WTC11 (cell line): ENCODE data around the gene ATP6V1C2. TPM values are rescaled to one million over a fixed set of nuclear protein-coding genes. Genes with fewer than 3 reads are reported as not detected.

Experiments
- ATAC-seq: fragments of 200-7000 bp; cut with Tn5 transposase; 2 replicates; pipeline ENCODE4 v1.10.0; 2021; ENCODE audit warnings: mild to moderate bottlenecking, moderate library complexity
- CTCF ChIA-PET: fragments of 300-600 bp; sonication (Branson Sonifier 250); formaldehyde crosslinking; loops from one replicate; lab custom pipeline; 2021; ENCODE audit warnings: antibody characterized with exemption; lab: Charles Lee
- POLR2A ChIA-PET: fragments of 350-600 bp; sonication (Branson Sonifier 250); formaldehyde crosslinking; loops from one replicate; lab custom pipeline; 2021; ENCODE audit warnings: antibody characterized with exemption; lab: Charles Lee
- DNase-seq: peaks from one replicate; pipeline ENCODE4 v3.0.0; 2021; ENCODE audit warnings: low spot score
- H3K27ac Mint-ChIP-seq: 2 replicates; pipeline ENCODE4 v1.8.0; 2021; ENCODE audit warnings: mixed read lengths
- H3K27me3 Mint-ChIP-seq: 2 replicates; pipeline ENCODE4 v1.8.0; 2021; ENCODE audit warnings: low read depth, mild to moderate bottlenecking, moderate library complexity, mixed read lengths
- H3K36me3 Mint-ChIP-seq: 2 replicates; pipeline ENCODE4 v1.8.0; 2021; ENCODE audit warnings: mixed read lengths
- H3K4me1 Mint-ChIP-seq: 2 replicates; pipeline ENCODE4 v1.8.0; 2022; ENCODE audit warnings: mixed read lengths
- H3K4me3 Mint-ChIP-seq: 2 replicates; pipeline ENCODE4 v1.8.0; 2021; ENCODE audit warnings: mild to moderate bottlenecking, moderate library complexity, mixed read lengths
- H3K9me3 Mint-ChIP-seq: 2 replicates; pipeline ENCODE4 v1.8.0; 2021; ENCODE audit warnings: mixed read lengths
- CREM ChIP-seq: sonication (generic); formaldehyde crosslinking; IDR thresholded peaks from 2 replicates; pipeline ENCODE4 v1.8.1; 2022; ENCODE audit warnings: mild to moderate bottlenecking, missing genetic modification reagents, moderate library complexity
- GRHL2 ChIP-seq: fragments of 250-450 bp; sonication (Bioruptor Pico); IDR thresholded peaks from 2 replicates; pipeline ENCODE4 v1.8.0; 2022; ENCODE audit warnings: mild to moderate bottlenecking, moderate library complexity; ENCODE audit not compliant: insufficient replicate concordance, severe bottlenecking
- JUN ChIP-seq: sonication (generic); formaldehyde crosslinking; IDR thresholded peaks from 2 replicates; pipeline ENCODE4 v1.8.0; 2023; ENCODE audit warnings: mild to moderate bottlenecking, missing genetic modification reagents
- MYBL2 ChIP-seq: sonication (generic); formaldehyde crosslinking; IDR thresholded peaks from 2 replicates; pipeline ENCODE4 v1.8.1; 2023; ENCODE audit warnings: mild to moderate bottlenecking, moderate library complexity, missing genetic modification reagents
- NR1H2 ChIP-seq: sonication (generic); formaldehyde crosslinking; IDR thresholded peaks from 2 replicates; pipeline ENCODE4 v1.9.0; 2021; ENCODE audit warnings: mild to moderate bottlenecking, moderate library complexity, missing genetic modification reagents
- SMAD3 ChIP-seq: sonication (generic); formaldehyde crosslinking; IDR thresholded peaks from 2 replicates; pipeline ENCODE4 v1.8.0; 2022; ENCODE audit warnings: missing genetic modification reagents, mild to moderate bottlenecking, borderline replicate concordance
- SMAD4 ChIP-seq: sonication (generic); formaldehyde crosslinking; IDR thresholded peaks from 2 replicates; pipeline ENCODE4 v1.8.0; 2022; ENCODE audit warnings: mild to moderate bottlenecking, missing genetic modification reagents
- SP1 ChIP-seq: sonication (generic); formaldehyde crosslinking; conservative IDR thresholded peaks from 2 replicates; pipeline ENCODE4 v1.8.1; 2022; ENCODE audit warnings: missing genetic modification reagents
- ZNF232 ChIP-seq: sonication (generic); formaldehyde crosslinking; IDR thresholded peaks from 2 replicates; pipeline ENCODE4 v1.8.0; 2022; ENCODE audit warnings: mild to moderate bottlenecking, missing genetic modification reagents
- total RNA-seq: library from RNA; stranded (reverse); gene quantifications from 3 replicates; pipeline ENCODE4 v1.2.3, GENCODE V29; 2021
- TF ChIP-seq, protein P1 (sequence below): sonication (generic); formaldehyde crosslinking; IDR thresholded peaks from 2 replicates; pipeline ENCODE4 v1.8.1; 2023; ENCODE audit warnings: mild to moderate bottlenecking, missing genetic modification reagents
- TF ChIP-seq, protein P2 (sequence below): fragments of 250-450 bp; sonication (Bioruptor Pico); IDR thresholded peaks from 2 replicates; pipeline ENCODE4 v1.9.0; 2021; ENCODE audit warnings: mild to moderate bottlenecking
- TF ChIP-seq, protein P3 (sequence below): fragments of 200-600 bp; IDR thresholded peaks from 2 replicates; pipeline ENCODE4 v1.8.0; 2022; ENCODE audit warnings: antibody characterized with exemption
- TF ChIP-seq, protein P4 (sequence below): sonication (generic); formaldehyde crosslinking; IDR thresholded peaks from 2 replicates; pipeline ENCODE4 v1.8.0; 2023; ENCODE audit warnings: mild to moderate bottlenecking, missing genetic modification reagents
- TF ChIP-seq, protein P5 (sequence below): fragments of 250-450 bp; sonication (Bioruptor Pico); conservative IDR thresholded peaks from 2 replicates; pipeline ENCODE4 v1.9.0; 2021; ENCODE audit warnings: mild to moderate bottlenecking
- TF ChIP-seq, protein P6 (sequence below): sonication (generic); formaldehyde crosslinking; IDR thresholded peaks from 2 replicates; pipeline ENCODE4 v1.8.0; 2023; ENCODE audit warnings: missing genetic modification reagents, mild to moderate bottlenecking, borderline replicate concordance
- TF ChIP-seq, protein P7 (sequence below): sonication (generic); formaldehyde crosslinking; IDR thresholded peaks from 2 replicates; pipeline ENCODE4 v1.8.1; 2023; ENCODE audit warnings: mild to moderate bottlenecking, missing genetic modification reagents, moderate library complexity

Gene ATP6V1C2
- total RNA-seq, 1 experiment from 2014 or later: 0.42 TPM

DNA sequence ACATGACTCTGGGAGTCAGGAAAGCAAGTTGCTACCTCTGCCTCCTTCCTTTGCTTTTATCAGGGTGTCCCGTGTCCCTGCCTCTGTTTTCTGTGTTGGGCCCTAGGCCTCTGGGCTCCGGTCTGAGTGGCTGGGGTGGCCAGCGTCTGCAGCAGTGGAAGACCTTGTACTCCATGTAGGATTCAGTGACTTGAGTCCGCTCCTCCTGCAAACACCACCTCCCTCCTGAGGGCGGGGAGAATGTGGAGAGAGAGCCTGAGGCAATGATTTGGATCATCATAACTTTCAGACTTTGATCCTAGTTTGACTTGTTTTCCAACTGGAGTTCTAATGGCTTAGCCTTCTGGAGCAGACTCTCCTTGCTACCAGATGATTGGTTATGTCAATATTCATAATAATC is 30.8 kb downstream of the ATP6V1C2 start (continued):
- TF ChIP-seq, protein P1, sequence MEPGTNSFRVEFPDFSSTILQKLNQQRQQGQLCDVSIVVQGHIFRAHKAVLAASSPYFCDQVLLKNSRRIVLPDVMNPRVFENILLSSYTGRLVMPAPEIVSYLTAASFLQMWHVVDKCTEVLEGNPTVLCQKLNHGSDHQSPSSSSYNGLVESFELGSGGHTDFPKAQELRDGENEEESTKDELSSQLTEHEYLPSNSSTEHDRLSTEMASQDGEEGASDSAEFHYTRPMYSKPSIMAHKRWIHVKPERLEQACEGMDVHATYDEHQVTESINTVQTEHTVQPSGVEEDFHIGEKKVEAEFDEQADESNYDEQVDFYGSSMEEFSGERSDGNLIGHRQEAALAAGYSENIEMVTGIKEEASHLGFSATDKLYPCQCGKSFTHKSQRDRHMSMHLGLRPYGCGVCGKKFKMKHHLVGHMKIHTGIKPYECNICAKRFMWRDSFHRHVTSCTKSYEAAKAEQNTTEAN (CRISPR knock-in tag): no peak
- TF ChIP-seq, protein P2, sequence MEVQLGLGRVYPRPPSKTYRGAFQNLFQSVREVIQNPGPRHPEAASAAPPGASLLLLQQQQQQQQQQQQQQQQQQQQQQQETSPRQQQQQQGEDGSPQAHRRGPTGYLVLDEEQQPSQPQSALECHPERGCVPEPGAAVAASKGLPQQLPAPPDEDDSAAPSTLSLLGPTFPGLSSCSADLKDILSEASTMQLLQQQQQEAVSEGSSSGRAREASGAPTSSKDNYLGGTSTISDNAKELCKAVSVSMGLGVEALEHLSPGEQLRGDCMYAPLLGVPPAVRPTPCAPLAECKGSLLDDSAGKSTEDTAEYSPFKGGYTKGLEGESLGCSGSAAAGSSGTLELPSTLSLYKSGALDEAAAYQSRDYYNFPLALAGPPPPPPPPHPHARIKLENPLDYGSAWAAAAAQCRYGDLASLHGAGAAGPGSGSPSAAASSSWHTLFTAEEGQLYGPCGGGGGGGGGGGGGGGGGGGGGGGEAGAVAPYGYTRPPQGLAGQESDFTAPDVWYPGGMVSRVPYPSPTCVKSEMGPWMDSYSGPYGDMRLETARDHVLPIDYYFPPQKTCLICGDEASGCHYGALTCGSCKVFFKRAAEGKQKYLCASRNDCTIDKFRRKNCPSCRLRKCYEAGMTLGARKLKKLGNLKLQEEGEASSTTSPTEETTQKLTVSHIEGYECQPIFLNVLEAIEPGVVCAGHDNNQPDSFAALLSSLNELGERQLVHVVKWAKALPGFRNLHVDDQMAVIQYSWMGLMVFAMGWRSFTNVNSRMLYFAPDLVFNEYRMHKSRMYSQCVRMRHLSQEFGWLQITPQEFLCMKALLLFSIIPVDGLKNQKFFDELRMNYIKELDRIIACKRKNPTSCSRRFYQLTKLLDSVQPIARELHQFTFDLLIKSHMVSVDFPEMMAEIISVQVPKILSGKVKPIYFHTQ (CRISPR knock-in tag): no peak
- TF ChIP-seq SMAD3 (CRISPR knock-in tag): no peak

DNA sequence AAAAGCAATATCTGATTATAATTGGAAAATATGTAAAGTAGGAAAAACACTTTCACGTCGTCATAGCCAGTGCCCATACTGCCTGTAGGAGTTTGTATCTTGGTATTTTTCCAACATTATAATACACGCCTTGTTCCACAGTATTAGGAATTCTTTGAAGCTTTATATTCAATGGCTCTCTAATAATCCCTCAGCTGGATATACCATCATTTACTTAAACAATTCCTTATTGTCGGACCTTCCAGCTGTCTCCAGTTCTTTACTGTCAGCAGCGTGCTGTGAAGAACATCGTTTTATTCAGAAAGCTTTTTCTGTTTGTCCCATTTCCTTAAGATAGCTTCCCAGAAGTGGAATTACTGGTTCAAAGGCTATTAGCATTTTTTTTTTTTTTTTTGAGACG is 31.7 kb downstream of the ATP6V1C2 start:
- ChIA-PET CTCF (interaction anchor here (0.7 kb wide), 1 partner anchor 1107 kb away, joined by 3 read pairs; no protein-coding TSS in a partner anchor), POLR2A (interaction anchor here (0.6 kb wide), 1 partner anchor 22 kb away, joined by 3 read pairs; no protein-coding TSS in a partner anchor)
- Mint-ChIP-seq H3K4me3 (no peak overlapping the region), H3K36me3 (no peaks in the 10 kb centered on the region), H3K27ac (no peak overlapping the region), H3K9me3 (no peaks in the 10 kb centered on the region), H3K27me3 (no peaks in the 10 kb centered on the region), H3K4me1 (no peaks in the 10 kb centered on the region)
- TF ChIP-seq ZNF232 (CRISPR knock-in tag) (no peak), GRHL2 (CRISPR knock-in tag) (no peak), MYBL2 (CRISPR knock-in tag) (no peak), NR1H2 (no peak), JUN (no peak), CREM (no peak), SP1 (CRISPR knock-in tag) (no peak), SMAD4 (CRISPR knock-in tag) (no peak)
- TF ChIP-seq, protein P2 (CRISPR knock-in tag): no peak
- TF ChIP-seq, protein P3, sequence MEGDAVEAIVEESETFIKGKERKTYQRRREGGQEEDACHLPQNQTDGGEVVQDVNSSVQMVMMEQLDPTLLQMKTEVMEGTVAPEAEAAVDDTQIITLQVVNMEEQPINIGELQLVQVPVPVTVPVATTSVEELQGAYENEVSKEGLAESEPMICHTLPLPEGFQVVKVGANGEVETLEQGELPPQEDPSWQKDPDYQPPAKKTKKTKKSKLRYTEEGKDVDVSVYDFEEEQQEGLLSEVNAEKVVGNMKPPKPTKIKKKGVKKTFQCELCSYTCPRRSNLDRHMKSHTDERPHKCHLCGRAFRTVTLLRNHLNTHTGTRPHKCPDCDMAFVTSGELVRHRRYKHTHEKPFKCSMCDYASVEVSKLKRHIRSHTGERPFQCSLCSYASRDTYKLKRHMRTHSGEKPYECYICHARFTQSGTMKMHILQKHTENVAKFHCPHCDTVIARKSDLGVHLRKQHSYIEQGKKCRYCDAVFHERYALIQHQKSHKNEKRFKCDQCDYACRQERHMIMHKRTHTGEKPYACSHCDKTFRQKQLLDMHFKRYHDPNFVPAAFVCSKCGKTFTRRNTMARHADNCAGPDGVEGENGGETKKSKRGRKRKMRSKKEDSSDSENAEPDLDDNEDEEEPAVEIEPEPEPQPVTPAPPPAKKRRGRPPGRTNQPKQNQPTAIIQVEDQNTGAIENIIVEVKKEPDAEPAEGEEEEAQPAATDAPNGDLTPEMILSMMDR: no peak
- TF ChIP-seq, protein P4, sequence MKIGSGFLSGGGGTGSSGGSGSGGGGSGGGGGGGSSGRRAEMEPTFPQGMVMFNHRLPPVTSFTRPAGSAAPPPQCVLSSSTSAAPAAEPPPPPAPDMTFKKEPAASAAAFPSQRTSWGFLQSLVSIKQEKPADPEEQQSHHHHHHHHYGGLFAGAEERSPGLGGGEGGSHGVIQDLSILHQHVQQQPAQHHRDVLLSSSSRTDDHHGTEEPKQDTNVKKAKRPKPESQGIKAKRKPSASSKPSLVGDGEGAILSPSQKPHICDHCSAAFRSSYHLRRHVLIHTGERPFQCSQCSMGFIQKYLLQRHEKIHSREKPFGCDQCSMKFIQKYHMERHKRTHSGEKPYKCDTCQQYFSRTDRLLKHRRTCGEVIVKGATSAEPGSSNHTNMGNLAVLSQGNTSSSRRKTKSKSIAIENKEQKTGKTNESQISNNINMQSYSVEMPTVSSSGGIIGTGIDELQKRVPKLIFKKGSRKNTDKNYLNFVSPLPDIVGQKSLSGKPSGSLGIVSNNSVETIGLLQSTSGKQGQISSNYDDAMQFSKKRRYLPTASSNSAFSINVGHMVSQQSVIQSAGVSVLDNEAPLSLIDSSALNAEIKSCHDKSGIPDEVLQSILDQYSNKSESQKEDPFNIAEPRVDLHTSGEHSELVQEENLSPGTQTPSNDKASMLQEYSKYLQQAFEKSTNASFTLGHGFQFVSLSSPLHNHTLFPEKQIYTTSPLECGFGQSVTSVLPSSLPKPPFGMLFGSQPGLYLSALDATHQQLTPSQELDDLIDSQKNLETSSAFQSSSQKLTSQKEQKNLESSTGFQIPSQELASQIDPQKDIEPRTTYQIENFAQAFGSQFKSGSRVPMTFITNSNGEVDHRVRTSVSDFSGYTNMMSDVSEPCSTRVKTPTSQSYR (CRISPR knock-in tag): no peak
- TF ChIP-seq, protein P5, sequence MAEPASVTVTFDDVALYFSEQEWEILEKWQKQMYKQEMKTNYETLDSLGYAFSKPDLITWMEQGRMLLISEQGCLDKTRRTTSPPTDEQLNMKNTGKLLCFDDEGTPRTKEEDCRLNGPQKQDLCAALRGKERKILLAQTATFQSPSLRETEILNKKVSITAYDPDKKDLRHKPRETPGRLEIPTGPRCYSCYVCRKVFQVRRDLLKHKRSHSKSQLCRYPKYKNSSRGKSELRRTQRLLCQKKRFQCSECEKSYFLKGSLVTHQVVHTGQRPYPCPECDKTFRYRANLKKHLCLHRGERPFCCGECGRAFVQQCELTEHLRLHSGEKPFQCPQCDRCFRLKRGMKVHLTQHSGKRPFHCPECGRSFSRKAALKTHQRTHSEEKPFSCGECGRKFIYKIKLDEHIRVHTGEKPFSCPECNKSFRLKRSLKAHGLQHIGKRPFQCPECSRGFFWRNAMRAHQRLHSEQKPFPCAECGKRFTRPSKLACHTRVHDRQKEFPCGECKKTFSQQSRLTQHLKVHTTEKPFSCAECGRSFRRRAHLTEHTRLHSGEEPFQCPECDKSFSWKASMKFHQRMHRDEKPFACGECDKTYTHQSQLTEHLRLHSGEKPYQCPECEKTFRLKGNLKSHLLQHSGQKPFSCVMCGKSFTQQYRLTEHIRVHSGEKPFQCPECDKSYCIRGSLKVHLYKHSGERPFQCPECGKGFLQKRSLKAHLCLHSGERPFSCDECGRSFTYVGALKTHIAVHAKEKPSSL (CRISPR knock-in tag): no peak
- TF ChIP-seq, protein P6, sequence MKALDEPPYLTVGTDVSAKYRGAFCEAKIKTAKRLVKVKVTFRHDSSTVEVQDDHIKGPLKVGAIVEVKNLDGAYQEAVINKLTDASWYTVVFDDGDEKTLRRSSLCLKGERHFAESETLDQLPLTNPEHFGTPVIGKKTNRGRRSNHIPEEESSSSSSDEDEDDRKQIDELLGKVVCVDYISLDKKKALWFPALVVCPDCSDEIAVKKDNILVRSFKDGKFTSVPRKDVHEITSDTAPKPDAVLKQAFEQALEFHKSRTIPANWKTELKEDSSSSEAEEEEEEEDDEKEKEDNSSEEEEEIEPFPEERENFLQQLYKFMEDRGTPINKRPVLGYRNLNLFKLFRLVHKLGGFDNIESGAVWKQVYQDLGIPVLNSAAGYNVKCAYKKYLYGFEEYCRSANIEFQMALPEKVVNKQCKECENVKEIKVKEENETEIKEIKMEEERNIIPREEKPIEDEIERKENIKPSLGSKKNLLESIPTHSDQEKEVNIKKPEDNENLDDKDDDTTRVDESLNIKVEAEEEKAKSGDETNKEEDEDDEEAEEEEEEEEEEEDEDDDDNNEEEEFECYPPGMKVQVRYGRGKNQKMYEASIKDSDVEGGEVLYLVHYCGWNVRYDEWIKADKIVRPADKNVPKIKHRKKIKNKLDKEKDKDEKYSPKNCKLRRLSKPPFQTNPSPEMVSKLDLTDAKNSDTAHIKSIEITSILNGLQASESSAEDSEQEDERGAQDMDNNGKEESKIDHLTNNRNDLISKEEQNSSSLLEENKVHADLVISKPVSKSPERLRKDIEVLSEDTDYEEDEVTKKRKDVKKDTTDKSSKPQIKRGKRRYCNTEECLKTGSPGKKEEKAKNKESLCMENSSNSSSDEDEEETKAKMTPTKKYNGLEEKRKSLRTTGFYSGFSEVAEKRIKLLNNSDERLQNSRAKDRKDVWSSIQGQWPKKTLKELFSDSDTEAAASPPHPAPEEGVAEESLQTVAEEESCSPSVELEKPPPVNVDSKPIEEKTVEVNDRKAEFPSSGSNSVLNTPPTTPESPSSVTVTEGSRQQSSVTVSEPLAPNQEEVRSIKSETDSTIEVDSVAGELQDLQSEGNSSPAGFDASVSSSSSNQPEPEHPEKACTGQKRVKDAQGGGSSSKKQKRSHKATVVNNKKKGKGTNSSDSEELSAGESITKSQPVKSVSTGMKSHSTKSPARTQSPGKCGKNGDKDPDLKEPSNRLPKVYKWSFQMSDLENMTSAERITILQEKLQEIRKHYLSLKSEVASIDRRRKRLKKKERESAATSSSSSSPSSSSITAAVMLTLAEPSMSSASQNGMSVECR: no peak
- TF ChIP-seq, protein P7, sequence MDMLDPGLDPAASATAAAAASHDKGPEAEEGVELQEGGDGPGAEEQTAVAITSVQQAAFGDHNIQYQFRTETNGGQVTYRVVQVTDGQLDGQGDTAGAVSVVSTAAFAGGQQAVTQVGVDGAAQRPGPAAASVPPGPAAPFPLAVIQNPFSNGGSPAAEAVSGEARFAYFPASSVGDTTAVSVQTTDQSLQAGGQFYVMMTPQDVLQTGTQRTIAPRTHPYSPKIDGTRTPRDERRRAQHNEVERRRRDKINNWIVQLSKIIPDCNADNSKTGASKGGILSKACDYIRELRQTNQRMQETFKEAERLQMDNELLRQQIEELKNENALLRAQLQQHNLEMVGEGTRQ (CRISPR knock-in tag): no peak
- DNase-seq (no peak), ATAC-seq (no peak)
